22Rv1 (cell line): ENCODE results near the gene CNTN4.
"Not testable (repeated sequence)": the region's sequence is repeated elsewhere in the genome, so short reads cannot be mapped to it uniquely, and the experiment has no call there.

ENCODE experiments used
- H3K27ac ChIP-seq: fragments of 450-650 bp; 2 replicates; pipeline ENCODE4 v1.5.1; 2017
- CTCF ChIP-seq: fragments of 450-650 bp; IDR thresholded peaks from 2 replicates; pipeline ENCODE4 v1.5.1; 2017; ENCODE audit warnings: mild to moderate bottlenecking
- ZFX ChIP-seq: fragments of 450-650 bp; IDR thresholded peaks from 2 replicates; pipeline ENCODE4 v1.6.1; 2017; ENCODE audit warnings: antibody characterized with exemption, borderline replicate concordance

Gene CNTN4

GRCh38 chr3:2517500-2518172 is 419.0 kb downstream of the CNTN4 start:
- no peak overlapping the region for H3K27ac ChIP-seq
- TF ChIP-seq CTCF: no peak
- TF ChIP-seq ZFX: no peak

GRCh38 chr3:2523281-2523836 is 424.7 kb downstream of the CNTN4 start:
- TF ChIP-seq ZFX (no peak), CTCF (no peak)
- no peak overlapping the region for H3K27ac ChIP-seq

- TF ChIP-seq CTCF: no peak
- TF ChIP-seq ZFX: no peak
- no peak overlapping the region for H3K27ac ChIP-seq
These were observed 427.3 kb downstream of the CNTN4 start for GRCh38 chr3:2525968-2526367.

- TF ChIP-seq ZFX (no peak), CTCF (no peak)
- no peak overlapping the region for H3K27ac ChIP-seq
These were observed 428.3 kb downstream of the CNTN4 start for GRCh38 chr3:2526926-2527325.

GRCh38 chr3:2527328-2527727 is 428.7 kb downstream of the CNTN4 start:
- H3K27ac ChIP-seq: not testable (repeated sequence)

- not testable (repeated sequence) for H3K27ac ChIP-seq
These were observed 436.1 kb downstream of the CNTN4 start for GRCh38 chr3:2534767-2535166.

GRCh38 chr3:2535206-2535605 is 436.5 kb downstream of the CNTN4 start:
- no peak overlapping the region for H3K27ac ChIP-seq
- no peak for TF ChIP-seq CTCF
- TF ChIP-seq ZFX: no peak

- no peak for TF ChIP-seq ZFX
- TF ChIP-seq CTCF: no peak
- no peak overlapping the region for H3K27ac ChIP-seq
These were observed 437.9 kb downstream of the CNTN4 start for GRCh38 chr3:2536575-2536974.
